ENCODE data around the gene OBSCN. TPM values are rescaled to one million over a fixed set of nuclear protein-coding genes. Genes with fewer than 3 reads are reported as not detected.

The OBSCN gene
- polyA plus RNA-seq, 1 donor = 40.0 TPM

- DNase-seq = peak; percentile 14
These were observed 68.5 kb downstream of the OBSCN start for GRCh38 chr1:228276174-228276831.

- no peak for DNase-seq
These were observed 69.2 kb downstream of the OBSCN start for GRCh38 chr1:228276901-228277490.

DNA sequence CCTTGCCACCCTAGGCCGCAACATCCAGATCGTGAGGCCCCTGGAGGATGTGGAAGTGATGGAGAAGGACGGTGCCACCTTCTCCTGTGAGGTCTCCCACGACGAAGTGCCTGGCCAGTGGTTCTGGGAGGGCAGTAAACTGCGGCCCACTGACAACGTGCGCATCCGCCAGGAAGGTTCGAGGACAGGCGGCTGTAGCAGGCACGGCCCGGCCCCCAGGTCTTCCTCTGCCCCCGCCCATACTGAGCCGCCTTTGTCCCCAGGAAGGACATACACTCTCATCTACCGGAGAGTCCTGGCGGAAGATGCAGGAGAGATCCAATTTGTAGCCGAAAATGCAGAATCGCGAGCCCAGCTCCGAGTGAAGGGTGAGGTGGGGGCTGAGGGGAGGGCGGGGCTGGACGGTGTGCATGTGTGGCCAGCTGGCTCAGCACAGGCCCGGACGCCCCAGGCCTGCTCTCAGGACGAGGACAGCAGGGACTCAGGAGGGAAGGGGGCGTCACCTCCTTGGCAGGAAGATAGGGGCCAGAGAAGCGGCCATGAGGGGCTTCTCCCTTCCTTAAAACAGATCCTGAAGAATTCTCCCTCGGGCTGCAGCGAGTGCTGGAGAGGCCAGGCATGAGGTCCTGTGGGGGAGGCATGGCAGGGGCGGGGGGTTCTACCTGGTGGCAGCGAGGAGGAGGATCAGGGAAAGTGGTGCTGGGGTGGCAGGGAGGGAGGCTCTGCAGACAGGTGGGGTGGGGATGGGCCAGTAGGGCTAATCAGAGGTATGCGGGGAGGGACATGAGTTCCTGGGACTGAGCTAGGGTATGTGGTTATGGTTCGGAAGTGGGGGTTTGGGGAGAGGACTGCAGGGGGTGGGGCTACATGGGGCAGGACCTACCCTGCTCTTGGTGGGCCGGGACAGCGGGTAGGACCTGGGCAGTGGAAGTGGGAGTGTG, 69.9 kb downstream of the OBSCN start:
- no peak for DNase-seq

DNA sequence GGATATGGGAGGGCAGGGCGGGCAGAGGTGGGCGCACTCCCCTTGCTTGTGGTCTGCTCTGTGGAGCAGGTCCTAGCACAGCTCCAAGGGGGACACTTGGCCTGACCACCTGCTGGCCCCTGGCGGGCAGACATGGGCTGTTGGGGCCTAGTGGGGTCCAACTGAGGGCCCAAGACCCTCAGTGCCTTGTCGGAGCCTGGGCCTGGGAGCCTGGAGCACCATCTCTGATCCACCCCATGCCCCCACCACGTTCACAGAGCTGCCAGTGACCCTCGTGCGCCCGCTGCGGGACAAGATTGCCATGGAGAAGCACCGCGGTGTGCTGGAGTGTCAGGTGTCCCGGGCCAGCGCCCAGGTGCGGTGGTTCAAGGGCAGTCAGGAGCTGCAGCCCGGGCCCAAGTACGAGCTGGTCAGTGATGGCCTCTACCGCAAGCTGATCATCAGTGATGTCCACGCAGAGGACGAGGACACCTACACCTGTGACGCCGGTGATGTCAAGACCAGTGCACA, 70.6 kb downstream of the OBSCN start:
- no peak for DNase-seq

- DNase-seq = no peak
These were observed 71.3 kb downstream of the OBSCN start for GRCh38 chr1:228279011-228279721.

DNA sequence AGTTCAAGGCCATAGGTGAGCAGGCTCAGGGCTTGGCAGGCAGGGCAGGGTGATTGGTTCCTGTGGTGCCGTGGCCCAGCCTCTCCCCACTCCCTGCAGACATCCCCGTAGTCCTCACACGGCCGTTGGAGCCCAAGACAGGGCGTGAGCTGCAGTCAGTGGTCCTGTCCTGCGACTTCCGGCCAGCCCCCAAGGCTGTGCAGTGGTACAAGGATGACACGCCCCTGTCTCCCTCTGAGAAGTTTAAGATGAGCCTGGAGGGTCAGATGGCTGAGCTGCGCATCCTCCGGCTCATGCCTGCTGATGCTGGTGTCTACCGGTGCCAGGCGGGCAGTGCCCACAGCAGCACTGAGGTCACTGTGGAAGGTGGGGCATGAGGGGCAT, 71.9 kb downstream of the OBSCN start:
- DNase-seq = no peak

- DNase-seq = no peak
These were observed 72.5 kb downstream of the OBSCN start for GRCh38 chr1:228280106-228280901.

DNA sequence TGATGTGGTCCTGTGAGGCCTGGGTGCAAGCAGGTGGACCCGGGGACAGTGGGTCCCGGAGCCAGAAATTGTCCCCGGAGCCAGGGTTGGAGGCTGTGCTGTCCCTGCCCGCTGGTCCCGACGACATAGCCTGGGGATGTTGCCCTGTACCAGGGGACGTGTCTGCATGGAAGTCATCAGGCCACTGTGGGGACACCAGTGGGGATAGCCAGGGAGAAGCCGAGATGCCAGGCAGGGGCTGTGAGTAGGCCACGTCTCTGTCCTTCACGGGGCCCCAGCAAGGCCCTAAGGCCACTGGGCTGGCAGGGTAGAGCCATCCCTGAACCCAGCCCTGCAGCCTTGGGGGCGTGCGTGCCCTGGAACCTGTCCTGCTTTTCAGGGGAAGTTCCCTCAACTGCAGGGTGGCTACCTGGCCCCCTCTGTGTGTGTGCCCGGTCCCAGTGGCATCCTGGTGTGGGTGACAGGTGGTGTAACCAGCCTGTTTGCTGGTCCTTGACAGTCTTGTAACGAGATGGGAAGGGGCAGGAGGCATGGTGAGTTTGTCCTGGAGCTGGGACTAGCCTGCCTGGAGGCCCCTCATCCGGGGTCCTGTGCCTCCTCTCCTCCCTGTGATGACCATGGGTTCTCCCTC, 73.2 kb downstream of the OBSCN start:
- DNase-seq = no peak

GRCh38 chr1:228281631-228282328, 73.9 kb downstream of the OBSCN start:
- DNase-seq = no peak

DNA sequence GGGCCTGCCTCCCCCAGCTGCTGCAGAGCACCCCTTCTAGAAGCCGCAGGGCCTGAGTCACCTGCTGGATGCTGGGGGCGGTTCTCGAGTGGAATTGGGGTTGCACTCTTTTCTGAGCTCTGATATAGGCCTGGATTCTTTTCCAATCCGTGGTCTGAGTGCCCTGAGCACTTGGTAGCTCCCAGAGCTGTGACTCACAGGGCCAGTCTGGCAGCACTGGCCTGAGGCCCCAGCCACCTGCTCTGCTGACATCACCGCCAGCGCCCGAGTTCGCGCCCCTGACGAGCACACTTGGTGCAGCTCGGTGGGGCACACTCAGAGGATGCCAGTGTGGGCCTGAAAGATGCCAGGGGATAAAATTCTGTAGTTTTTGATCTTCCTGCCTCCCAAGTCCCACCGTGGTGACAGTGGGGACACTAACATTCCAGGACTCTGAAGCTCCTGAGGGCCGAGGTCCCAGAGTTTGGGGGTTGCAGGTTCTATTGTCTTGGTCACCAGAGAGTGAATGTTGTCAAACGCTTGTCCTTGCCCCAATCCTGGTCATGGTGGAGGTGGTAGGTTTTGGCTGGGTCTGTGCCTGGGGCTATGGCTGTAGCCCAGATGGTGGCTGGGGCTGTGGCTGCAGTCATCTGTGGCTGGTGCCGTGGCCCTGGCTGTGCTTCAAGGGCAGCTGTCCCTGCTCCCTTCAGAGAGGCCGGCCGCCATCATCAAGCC, 74.6 kb downstream of the OBSCN start:
- DNase-seq = no peak

DNA sequence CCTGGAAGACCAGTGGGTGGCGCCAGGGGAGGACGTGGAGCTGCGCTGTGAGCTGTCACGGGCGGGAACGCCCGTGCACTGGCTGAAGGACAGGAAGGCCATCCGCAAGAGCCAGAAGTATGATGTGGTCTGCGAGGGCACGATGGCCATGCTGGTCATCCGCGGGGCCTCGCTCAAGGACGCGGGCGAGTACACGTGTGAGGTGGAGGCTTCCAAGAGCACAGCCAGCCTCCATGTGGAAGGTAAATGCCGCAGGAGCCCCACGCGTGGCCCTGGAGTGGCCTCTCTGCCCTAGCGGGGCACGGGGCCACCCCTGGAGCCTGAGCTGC, 75.2 kb downstream of the OBSCN start:
- no peak for DNase-seq

DNA sequence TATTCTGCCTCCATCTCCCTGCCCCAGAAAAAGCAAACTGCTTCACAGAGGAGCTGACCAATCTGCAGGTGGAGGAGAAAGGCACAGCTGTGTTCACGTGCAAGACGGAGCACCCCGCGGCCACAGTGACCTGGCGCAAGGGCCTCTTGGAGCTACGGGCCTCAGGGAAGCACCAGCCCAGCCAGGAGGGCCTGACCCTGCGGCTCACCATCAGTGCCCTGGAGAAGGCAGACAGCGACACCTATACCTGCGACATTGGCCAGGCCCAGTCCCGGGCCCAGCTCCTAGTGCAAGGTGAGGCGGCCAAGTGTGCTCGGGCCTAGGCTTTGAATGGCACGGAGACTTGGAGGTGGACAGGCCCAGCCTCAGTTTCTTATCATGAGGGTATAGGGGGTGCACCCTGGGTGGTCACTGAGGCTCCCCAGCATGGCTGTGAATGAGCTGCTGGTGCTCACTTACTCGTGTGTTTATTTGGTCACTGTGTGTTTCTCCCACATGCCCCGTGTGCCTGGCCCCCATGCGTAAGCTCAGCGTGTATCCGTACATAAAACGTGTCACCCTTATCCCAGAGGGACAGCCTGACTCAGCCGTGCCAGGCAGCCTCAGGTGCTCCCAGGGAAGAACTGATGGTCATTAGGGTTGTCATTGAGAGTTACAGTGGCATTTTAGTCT, 75.8 kb downstream of the OBSCN start:
- no peak for DNase-seq

DNA sequence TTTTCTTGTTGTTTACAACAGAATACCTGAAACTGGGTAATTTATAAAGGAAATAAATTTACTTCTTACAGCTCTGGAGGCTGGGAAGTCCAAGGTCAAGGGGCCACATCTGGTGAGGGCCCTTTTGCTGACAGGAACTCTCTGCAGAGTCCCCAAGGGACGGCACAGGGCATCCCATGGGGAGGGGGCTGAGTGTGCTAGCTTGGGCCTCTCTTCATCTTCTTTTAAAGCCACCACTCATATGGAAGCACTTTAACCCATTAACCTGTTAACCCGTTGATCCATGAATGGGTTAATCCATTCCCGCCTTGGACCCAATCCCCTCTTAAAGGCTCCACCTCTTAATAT, 76.3 kb downstream of the OBSCN start:
- no peak for DNase-seq

DNA sequence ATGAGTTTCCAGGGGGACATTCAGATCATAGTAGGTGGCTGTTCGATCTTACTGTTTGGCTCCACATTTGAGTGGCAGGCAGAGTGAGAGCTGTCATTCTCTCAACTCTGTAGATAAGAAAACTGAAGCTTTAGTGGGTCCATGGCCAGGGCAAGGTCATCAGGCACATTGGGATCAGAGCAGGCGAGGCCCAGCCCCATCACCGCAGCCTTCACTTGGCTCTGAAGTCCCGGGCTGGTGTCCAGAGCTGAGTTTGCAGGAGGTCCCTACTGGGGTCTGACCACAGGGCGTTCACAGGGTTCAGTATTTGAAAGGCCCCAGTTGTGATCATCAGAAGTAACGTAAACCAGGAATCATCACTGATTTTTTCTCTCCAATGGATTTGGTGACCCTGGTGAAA, 76.7 kb downstream of the OBSCN start:
- DNase-seq = no peak

DNA sequence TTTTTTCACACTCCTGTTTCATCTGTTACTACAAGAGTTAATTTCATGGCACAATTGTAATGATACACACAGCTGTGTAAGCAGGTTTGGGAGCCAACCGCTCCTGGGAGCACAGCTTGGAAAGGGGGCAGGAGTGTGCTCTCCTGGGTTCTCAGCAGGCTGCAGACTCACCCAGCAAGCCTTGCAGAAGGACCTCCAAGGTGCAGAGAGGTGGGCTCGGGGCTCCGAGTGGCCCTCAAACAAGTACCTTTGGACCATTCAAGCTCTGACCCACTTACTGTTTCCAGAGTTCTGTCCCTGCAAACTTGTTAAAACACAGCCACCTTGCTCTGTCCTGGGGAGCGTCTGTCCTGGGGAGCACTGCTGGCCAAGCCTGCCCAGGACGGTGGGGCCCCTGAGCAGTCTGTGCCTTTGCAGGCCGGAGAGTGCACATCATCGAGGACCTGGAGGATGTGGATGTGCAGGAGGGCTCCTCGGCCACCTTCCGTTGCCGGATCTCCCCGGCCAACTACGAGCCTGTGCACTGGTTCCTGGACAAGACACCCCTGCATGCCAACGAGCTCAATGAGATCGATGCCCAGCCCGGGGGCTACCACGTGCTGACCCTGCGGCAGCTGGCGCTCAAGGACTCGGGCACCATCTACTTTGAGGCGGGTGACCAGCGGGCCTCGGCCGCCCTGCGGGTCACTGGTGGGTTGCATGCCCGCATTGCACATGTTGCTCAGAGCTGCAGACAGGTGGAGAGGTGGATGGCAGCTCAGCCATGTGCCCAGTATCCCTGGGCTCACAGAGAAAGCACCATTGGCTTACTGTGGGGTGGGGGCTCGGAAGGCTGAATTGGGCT, 78.0 kb downstream of the OBSCN start:
- no peak for DNase-seq

DNA sequence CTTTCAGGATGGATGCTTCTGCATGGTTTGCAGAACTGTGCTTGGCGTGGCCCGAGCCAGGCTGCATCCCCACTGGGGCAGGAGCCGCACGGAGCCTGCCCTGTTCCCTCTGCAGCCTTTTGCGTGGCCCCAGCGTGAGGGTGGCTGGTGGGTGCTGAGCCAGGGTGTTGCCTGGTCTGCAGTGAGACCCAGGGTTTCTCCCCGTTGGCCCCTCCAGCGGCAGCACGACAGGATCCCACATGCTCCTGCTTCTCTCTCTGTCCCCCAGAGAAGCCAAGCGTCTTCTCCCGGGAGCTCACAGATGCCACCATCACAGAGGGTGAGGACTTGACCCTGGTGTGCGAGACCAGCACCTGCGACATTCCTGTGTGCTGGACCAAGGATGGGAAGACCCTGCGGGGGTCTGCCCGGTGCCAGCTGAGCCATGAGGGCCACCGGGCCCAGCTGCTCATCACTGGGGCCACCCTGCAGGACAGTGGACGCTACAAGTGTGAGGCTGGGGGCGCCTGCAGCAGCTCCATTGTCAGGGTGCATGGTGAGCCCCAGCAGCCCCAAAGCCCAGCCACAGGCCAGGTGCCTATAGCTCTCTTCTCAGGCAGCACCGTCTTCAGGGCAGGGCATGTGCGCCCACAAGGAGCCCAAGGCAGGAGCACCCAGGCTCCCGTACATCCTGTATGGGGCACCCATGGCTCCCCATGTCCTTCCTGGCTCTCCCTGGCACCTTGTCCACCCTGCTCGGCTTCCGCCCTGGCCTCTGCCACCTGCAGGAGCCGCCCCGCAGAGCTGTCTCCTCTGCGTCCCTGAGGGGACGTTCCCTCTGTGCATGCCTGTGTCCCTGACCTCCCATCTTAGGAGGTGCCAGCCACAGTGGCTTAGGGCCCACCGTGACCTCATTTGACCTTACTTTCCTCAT, 78.9 kb downstream of the OBSCN start:
- no peak for DNase-seq

Data from left kidney (tissue), 2 donors.